PC-9 (cell line): ENCODE data around the gene NAALADL1.

ENCODE experiments used
- EZH2 ChIP-seq: fragments of 200-600 bp; sonication (generic); IDR thresholded peaks from 2 replicates; pipeline ENCODE4 v1.8.0; 2017; ENCODE audit warnings: antibody characterized with exemption, low read depth
- TF ChIP-seq, protein P1 (sequence below): fragments of 200-600 bp; sonication (generic); conservative IDR thresholded peaks from 2 replicates; pipeline ENCODE4 v1.6.1; 2017; ENCODE audit warnings: mixed run types, antibody characterized with exemption, mild to moderate bottlenecking, moderate library complexity

DNA sequence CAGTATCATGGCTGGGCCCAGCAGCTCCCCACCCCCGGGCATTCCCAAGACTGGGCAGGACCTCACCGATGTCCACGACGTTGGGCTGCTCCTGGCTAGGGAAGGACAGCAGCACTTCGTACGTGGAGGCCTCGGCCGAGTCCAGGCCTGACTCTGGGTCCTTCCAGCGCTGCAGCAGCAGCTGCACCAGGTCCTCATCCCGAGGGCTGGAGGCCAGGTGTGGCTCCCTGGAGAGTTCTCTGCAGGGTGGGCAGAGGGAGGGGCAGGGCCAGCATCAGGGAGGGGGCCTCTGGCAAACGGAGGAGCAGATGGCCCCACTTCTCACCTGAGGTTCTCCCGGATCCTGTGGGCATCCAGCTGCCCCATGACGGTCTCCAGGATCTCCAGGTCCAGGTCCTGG, 341 bp downstream of the NAALADL1 start:
- TF ChIP-seq, protein P1, sequence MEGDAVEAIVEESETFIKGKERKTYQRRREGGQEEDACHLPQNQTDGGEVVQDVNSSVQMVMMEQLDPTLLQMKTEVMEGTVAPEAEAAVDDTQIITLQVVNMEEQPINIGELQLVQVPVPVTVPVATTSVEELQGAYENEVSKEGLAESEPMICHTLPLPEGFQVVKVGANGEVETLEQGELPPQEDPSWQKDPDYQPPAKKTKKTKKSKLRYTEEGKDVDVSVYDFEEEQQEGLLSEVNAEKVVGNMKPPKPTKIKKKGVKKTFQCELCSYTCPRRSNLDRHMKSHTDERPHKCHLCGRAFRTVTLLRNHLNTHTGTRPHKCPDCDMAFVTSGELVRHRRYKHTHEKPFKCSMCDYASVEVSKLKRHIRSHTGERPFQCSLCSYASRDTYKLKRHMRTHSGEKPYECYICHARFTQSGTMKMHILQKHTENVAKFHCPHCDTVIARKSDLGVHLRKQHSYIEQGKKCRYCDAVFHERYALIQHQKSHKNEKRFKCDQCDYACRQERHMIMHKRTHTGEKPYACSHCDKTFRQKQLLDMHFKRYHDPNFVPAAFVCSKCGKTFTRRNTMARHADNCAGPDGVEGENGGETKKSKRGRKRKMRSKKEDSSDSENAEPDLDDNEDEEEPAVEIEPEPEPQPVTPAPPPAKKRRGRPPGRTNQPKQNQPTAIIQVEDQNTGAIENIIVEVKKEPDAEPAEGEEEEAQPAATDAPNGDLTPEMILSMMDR: no peak
- no peak for TF ChIP-seq EZH2
